Osteocyte (in vitro differentiated cells): Measurements from ENCODE around the gene DNAJC13. TPM values are rescaled to one million over a fixed set of nuclear protein-coding genes. Genes with fewer than 3 reads are reported as not detected.

Source experiments
- DNase-seq: peaks from one replicate; pipeline ENCODE4 v3.0.0; 2021; ENCODE audit warnings: mixed read lengths; ENCODE audit not compliant: unreplicated experiment; ENCODE audit errors: extremely low spot score
- H3K27ac Mint-ChIP-seq: one replicate; pipeline ENCODE4 v1.8.0; 2021; ENCODE audit warnings: mild to moderate bottlenecking, mixed read lengths; ENCODE audit not compliant: unreplicated experiment
- H3K27me3 Mint-ChIP-seq: one replicate; pipeline ENCODE4 v1.8.0; 2021; ENCODE audit warnings: mixed read lengths; ENCODE audit not compliant: unreplicated experiment
- H3K36me3 Mint-ChIP-seq: one replicate; pipeline ENCODE4 v1.8.0; 2021; ENCODE audit warnings: mixed read lengths; ENCODE audit not compliant: unreplicated experiment
- H3K4me1 Mint-ChIP-seq: one replicate; pipeline ENCODE4 v1.8.0; 2021; ENCODE audit warnings: mixed read lengths; ENCODE audit not compliant: unreplicated experiment
- H3K4me3 Mint-ChIP-seq: one replicate; pipeline ENCODE4 v1.8.0; 2021; ENCODE audit warnings: mild to moderate bottlenecking, moderate library complexity, mixed read lengths; ENCODE audit not compliant: unreplicated experiment
- H3K9me3 Mint-ChIP-seq: one replicate; pipeline ENCODE4 v1.8.0; 2021; ENCODE audit warnings: mixed read lengths; ENCODE audit not compliant: unreplicated experiment
- total RNA-seq: library from RNA; stranded (reverse); gene quantifications from 2 replicates; pipeline ENCODE4 v1.2.1, GENCODE V29; 2021
- TF ChIP-seq, protein P1 (sequence below): fragments of 200-600 bp; sonication (generic); IDR thresholded peaks from 2 replicates; pipeline ENCODE4 v1.5.0; 2021; ENCODE audit warnings: antibody characterized with exemption, mild to moderate bottlenecking, moderate library complexity

The DNAJC13 gene
- total RNA-seq, 1 donor from 2014 or later: 57.1 TPM

DNA sequence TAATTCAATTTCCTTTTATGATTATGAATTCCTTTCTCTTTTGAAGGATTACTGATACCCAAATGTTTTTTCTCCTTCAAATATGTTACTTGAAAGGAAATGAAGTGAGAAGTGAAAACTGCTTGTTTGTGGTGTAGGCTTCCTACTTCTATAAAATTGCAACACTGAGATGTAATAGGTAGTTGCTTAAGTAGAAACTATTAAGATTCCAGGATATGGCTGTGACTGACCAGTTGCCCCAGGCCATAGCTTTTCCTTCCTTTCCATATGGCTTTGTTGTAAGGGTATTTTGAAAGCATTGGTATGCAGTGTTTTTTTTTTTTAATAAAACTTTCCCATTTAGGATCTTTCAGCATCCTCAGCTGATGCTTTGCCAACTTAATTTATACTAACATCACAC, 28.5 kb downstream of the DNAJC13 start:
- peaks cover 13% of the 10 kb centered on the region for H3K36me3 Mint-ChIP-seq
- no peak for DNase-seq
- H3K9me3 Mint-ChIP-seq: no peaks in the 10 kb centered on the region
- no peaks in the 10 kb centered on the region for H3K27me3 Mint-ChIP-seq
- peak overlapping the region; percentile 91 for H3K27ac Mint-ChIP-seq
- TF ChIP-seq, protein P1, sequence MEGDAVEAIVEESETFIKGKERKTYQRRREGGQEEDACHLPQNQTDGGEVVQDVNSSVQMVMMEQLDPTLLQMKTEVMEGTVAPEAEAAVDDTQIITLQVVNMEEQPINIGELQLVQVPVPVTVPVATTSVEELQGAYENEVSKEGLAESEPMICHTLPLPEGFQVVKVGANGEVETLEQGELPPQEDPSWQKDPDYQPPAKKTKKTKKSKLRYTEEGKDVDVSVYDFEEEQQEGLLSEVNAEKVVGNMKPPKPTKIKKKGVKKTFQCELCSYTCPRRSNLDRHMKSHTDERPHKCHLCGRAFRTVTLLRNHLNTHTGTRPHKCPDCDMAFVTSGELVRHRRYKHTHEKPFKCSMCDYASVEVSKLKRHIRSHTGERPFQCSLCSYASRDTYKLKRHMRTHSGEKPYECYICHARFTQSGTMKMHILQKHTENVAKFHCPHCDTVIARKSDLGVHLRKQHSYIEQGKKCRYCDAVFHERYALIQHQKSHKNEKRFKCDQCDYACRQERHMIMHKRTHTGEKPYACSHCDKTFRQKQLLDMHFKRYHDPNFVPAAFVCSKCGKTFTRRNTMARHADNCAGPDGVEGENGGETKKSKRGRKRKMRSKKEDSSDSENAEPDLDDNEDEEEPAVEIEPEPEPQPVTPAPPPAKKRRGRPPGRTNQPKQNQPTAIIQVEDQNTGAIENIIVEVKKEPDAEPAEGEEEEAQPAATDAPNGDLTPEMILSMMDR: no peak
- H3K4me1 Mint-ChIP-seq: peaks cover 58% of the 10 kb centered on the region
- peak overlapping the region; percentile 35 for H3K4me3 Mint-ChIP-seq

GRCh38 chr3:132448216-132448961, 31.1 kb downstream of the DNAJC13 start:
- DNase-seq: no peak
- H3K27ac Mint-ChIP-seq: peak overlapping the region; percentile 63
- no peak overlapping the region for H3K4me3 Mint-ChIP-seq
- H3K9me3 Mint-ChIP-seq: no peaks in the 10 kb centered on the region
- peaks cover 49% of the 10 kb centered on the region for H3K4me1 Mint-ChIP-seq
- TF ChIP-seq, protein P1: no peak
- peaks cover 22% of the 10 kb centered on the region for H3K36me3 Mint-ChIP-seq
- H3K27me3 Mint-ChIP-seq: no peaks in the 10 kb centered on the region

DNA sequence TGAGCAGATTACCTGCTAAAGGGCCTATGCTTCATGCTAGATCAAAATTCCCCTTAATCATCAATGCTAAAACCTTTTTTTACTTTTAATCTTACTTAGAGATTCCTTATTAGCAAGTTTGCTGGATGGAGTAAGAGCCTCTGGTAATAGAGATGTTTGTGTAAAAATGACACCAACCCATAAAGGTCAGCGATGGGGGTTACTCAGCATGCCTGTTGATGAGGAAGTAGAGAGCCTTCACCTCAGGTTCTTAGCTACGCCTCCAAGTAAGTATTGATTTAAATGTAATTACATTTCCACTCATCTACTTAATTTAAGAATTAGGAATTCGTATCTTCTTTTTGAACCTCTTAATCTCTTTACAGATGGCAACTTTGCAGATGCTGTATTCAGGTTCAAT, 38.8 kb downstream of the DNAJC13 start:
- no peaks in the 10 kb centered on the region for H3K27me3 Mint-ChIP-seq
- peaks cover 76% of the 10 kb centered on the region for H3K36me3 Mint-ChIP-seq
- H3K4me1 Mint-ChIP-seq: no peaks in the 10 kb centered on the region
- DNase-seq: no peak
- H3K9me3 Mint-ChIP-seq: no peaks in the 10 kb centered on the region
- no peak overlapping the region for H3K27ac Mint-ChIP-seq
- H3K4me3 Mint-ChIP-seq: no peak overlapping the region
- TF ChIP-seq, protein P1: no peak

GRCh38 chr3:132456571-132456970, 39.3 kb downstream of the DNAJC13 start:
- Mint-ChIP-seq H3K27ac (no peak overlapping the region), H3K27me3 (no peaks in the 10 kb centered on the region), H3K4me3 (no peak overlapping the region), H3K4me1 (no peaks in the 10 kb centered on the region), H3K9me3 (no peaks in the 10 kb centered on the region), H3K36me3 (peaks cover 74% of the 10 kb centered on the region)
- no peak for DNase-seq
- TF ChIP-seq, protein P1: no peak

DNA sequence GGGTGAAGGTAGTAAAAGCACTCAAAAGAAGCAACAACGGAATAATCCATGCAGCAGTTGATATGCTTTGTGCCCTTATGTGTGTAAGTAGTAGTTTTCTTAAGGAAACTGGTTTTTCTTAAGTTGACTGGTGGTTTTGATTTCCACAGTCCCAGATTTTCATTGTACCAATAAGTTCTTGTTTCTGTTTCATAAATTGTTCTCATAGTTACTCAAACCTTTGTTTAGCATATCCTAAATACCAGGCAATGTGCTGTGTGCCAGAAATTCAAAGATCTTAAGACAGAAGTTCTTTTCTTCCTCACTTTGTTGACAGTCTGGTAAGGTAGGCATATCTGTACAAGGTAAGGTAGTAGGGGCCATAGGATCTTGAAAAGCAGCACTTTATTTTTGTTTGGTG, 40.0 kb downstream of the DNAJC13 start:
- H3K4me1 Mint-ChIP-seq: no peaks in the 10 kb centered on the region
- H3K27ac Mint-ChIP-seq: no peak overlapping the region
- no peaks in the 10 kb centered on the region for H3K9me3 Mint-ChIP-seq
- no peaks in the 10 kb centered on the region for H3K27me3 Mint-ChIP-seq
- no peak for DNase-seq
- no peak overlapping the region for H3K4me3 Mint-ChIP-seq
- TF ChIP-seq, protein P1: no peak
- H3K36me3 Mint-ChIP-seq: peaks cover 74% of the 10 kb centered on the region
